H1 (cell line): ENCODE results near the gene LEO1.

ENCODE experiments used
- CEBPB ChIP-seq: IDR thresholded peaks from 2 replicates; pipeline ENCODE4 v1.6.1; 2012; ENCODE audit warnings: low read depth, low read length
- EP300 ChIP-seq, 2 experiments: IDR thresholded peaks; 1 replicate in 1 of 2; 2 replicates in 1 of 2; pipeline ENCODE4 v1.6.1; 2011 to 2012; ENCODE audit warnings: low read depth in 2 of 2, low read length in 2 of 2, mild to moderate bottlenecking in 2 of 2, borderline replicate concordance in 1 of 2, inconsistent platforms in 1 of 2, moderate library complexity in 1 of 2
- KDM5A ChIP-seq: fragments of 200-600 bp; IDR thresholded peaks from 2 replicates; pipeline ENCODE4 v1.7.1; 2012; ENCODE audit warnings: mild to moderate bottlenecking, low read length, inconsistent platforms, mixed read lengths
- POLR2A ChIP-seq, 2 experiments: IDR thresholded peaks; 1 replicate in 1 of 2; 2 replicates in 1 of 2; pipeline ENCODE4 v1.6.1; 2011; ENCODE audit warnings: low read depth in 2 of 2, low read length in 2 of 2, mild to moderate bottlenecking in 2 of 2; ENCODE audit errors: control extremely low read depth in 1 of 2
- POLR2AphosphoS5 ChIP-seq: IDR thresholded peaks from 2 replicates; pipeline ENCODE4 v1.6.1; 2011; ENCODE audit warnings: low read depth, low read length
- RBBP5 ChIP-seq: IDR thresholded peaks from 2 replicates; pipeline ENCODE4 v1.7.1; 2012; ENCODE audit warnings: low read depth, mild to moderate bottlenecking, inconsistent platforms, low read length, moderate library complexity, borderline replicate concordance
- RFX5 ChIP-seq: IDR thresholded peaks from 2 replicates; pipeline ENCODE4 v1.6.1; 2011; ENCODE audit warnings: low read depth, low read length, improper control_type of control experiment, borderline replicate concordance
- SIN3A ChIP-seq, 2 experiments: IDR thresholded peaks in 1 of 2; conservative IDR thresholded peaks in 1 of 2; 2 replicates each; pipeline ENCODE4 v1.6.1; 2011 to 2012; ENCODE audit warnings: low read length in 2 of 2, improper control_type of control experiment in 1 of 2, low read depth in 1 of 2, mild to moderate bottlenecking in 1 of 2
- SIRT6 ChIP-seq: IDR thresholded peaks from one replicate; pipeline ENCODE4 v1.7.1; 2012; ENCODE audit warnings: low read length, inconsistent platforms
- TAF1 ChIP-seq: IDR thresholded peaks from 2 replicates; pipeline ENCODE4 v1.6.1; 2011; ENCODE audit warnings: mild to moderate bottlenecking, low read depth, low read length
- TCF12 ChIP-seq: IDR thresholded peaks from 2 replicates; pipeline ENCODE4 v1.6.1; 2011; ENCODE audit warnings: low read depth, mild to moderate bottlenecking, low read length
- USF2 ChIP-seq: IDR thresholded peaks from 2 replicates; pipeline ENCODE4 v1.6.1; 2011; ENCODE audit warnings: low read length, improper control_type of control experiment
- TF ChIP-seq, protein P1 (sequence below), 3 experiments: IDR thresholded peaks; 1 replicate in 2 of 3; 2 replicates in 1 of 3; pipeline versions ENCODE4 v1.5.1 to v1.6.1; 2011; ENCODE audit warnings: low read length in 3 of 3, mild to moderate bottlenecking in 3 of 3, inconsistent platforms in 2 of 3, low read depth in 1 of 3, moderate library complexity in 1 of 3; ENCODE audit not compliant: insufficient read depth in 1 of 3; ENCODE audit errors: control extremely low read depth in 1 of 3
- TF ChIP-seq, protein P2 (sequence below): IDR thresholded peaks from 2 replicates; pipeline ENCODE4 v1.6.1; 2012; ENCODE audit warnings: inconsistent platforms

GRCh38 chr15:51904421-51904820 lies 67.2 kb downstream of the LEO1 start:
- TF ChIP-seq TCF12: no peak
- TF ChIP-seq TAF1: no peak
- TF ChIP-seq, protein P1, sequence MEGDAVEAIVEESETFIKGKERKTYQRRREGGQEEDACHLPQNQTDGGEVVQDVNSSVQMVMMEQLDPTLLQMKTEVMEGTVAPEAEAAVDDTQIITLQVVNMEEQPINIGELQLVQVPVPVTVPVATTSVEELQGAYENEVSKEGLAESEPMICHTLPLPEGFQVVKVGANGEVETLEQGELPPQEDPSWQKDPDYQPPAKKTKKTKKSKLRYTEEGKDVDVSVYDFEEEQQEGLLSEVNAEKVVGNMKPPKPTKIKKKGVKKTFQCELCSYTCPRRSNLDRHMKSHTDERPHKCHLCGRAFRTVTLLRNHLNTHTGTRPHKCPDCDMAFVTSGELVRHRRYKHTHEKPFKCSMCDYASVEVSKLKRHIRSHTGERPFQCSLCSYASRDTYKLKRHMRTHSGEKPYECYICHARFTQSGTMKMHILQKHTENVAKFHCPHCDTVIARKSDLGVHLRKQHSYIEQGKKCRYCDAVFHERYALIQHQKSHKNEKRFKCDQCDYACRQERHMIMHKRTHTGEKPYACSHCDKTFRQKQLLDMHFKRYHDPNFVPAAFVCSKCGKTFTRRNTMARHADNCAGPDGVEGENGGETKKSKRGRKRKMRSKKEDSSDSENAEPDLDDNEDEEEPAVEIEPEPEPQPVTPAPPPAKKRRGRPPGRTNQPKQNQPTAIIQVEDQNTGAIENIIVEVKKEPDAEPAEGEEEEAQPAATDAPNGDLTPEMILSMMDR (IDR thresholded peaks at IDR 0.05; ENCODE audit: control extremely low read depth in 1 of 3, insufficient read depth in 1 of 3, low read depth in 1 of 3, low read length in 3 of 3): no peak
- TF ChIP-seq POLR2A (IDR thresholded peaks at IDR 0.05; ENCODE audit: control extremely low read depth in 1 of 2, low read depth in 2 of 2, low read length in 2 of 2): no peak
- TF ChIP-seq, protein P2, sequence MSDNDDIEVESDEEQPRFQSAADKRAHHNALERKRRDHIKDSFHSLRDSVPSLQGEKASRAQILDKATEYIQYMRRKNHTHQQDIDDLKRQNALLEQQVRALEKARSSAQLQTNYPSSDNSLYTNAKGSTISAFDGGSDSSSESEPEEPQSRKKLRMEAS: no peak
- no peak for TF ChIP-seq RFX5
- no peak for TF ChIP-seq SIRT6
- TF ChIP-seq RBBP5: no peak
- TF ChIP-seq EP300 (IDR thresholded peaks at IDR 0.05; ENCODE audit: borderline replicate concordance in 1 of 2, low read depth in 2 of 2, low read length in 2 of 2): no peak
- no peak for TF ChIP-seq CEBPB
- no peak for TF ChIP-seq USF2
- no peak for TF ChIP-seq SIN3A (conservative IDR thresholded peaks at IDR 0.05 in 1 of 2, IDR thresholded peaks at IDR 0.05 in 1 of 2; ENCODE audit: low read depth in 1 of 2, low read length in 2 of 2)
- no peak for TF ChIP-seq POLR2AphosphoS5
- no peak for TF ChIP-seq KDM5A
